Brain pericyte (primary cell): ENCODE data around the gene YIPF7.

Experiments used
- DNase-seq: peaks from one replicate; pipeline ENCODE4 v3.0.0-alpha.2; 2012; ENCODE audit warnings: low read depth, low spot score

The YIPF7 gene

DNA sequence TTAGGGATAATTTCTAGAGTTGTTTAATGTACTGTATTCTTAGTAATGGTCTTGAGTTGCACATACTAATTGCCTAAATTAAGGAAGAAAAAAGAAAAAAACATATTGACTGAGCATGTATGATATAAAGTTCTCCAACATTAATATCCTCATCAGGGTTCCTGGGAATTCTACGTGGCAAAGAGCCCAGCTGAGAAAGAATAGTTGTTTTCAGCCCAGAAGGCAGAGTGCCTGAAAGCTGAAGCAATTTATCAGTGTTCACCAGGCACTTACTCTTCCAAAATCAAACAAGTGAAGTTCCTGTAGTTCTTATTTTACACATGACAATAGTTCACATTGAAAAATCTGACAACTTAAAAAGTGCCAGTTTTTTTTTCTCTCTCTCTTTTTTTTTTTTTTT is 27.7 kb downstream of the YIPF7 start:
- no peak for DNase-seq

DNA sequence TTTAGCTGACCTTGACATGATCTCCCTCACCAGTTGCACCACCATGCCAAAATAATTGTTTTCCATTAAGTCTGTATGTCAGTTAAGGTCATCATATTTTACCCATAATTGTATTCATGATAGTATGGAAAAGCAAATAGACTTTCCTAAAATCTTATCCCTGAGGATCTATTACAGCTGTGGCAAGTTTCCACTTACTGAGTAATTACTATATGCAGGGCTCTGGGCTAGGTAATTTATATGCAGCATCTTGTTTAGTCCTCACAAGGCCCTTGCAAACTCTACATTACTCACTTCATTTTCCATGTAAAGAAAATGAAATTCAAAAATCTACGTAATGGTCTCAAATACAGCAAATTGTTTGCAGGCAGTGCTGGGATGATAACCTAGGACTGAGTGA is 34.8 kb downstream of the YIPF7 start:
- no peak for DNase-seq

DNA sequence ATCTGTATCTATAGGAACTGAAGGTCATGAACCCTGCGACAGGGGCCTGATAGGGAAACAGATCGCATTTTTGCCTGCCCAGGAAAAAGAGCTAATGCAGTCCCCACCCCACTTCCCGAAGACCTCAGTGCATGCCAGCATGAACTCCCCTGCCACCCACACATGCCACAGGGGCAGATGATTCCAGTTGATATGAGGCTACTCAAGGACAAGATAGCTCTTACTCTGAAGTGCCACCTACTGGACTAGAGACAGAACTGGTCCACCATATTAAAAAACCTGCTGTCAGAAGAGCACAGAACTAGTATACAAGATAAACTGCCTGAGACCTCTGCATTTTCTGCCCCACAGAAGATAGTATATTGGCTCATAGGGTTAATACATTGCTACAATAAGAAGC is 68.0 kb downstream of the YIPF7 start:
- no peak for DNase-seq

DNA sequence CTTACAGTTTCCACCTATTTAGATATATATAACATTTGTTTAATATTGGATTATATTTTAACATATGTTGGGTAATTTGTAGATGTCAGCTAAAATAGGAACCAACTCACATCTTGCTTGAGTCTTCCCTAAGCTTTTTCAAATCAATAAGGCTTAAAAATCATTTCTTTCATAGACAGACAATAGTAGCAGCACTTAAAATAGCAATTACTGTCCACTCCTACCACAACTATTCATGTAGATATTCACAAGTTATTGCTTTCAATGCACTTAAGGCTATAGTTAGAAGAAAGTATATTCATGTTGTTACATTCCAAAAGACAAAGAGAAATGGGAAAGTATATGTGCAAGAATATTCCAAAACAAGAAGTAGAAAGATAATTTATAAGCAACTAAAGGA is 71.2 kb downstream of the YIPF7 start:
- no peak for DNase-seq

DNA sequence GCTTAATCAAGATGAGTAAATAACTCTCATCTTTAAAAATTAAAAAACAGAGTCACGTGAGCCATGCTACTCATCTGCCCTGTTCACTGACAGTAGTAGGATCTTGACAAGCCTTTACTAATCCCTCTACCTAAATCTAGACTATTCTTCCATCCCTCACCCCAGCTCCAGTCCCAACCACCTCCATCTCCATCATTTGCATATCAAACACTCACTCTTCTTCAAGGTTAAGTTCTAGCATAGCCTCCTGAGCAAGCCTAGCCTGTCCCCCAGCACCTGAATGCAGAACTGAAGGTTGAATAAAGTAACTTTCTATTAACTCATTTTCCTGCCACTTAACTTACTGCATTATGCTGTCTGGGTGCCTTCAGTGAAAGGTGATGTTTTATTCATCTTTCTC is 72.5 kb downstream of the YIPF7 start:
- DNase-seq = no peak
